Thymus (tissue), 14 donors: ENCODE measurements around the gene POM121L12. TPM values are rescaled to one million over a fixed set of nuclear protein-coding genes. Genes with fewer than 3 reads are reported as not detected.

Source experiments
- DNase-seq, 9 donors: peaks; one replicate each; pipeline ENCODE4 v3.0.0-alpha.2; 2013; ENCODE audit warnings: low spot score in 9 of 9, low read depth in 6 of 9, missing footprints in 1 of 9
- H3K27ac ChIP-seq, 2 donors: one replicate each; pipeline ENCODE4 v1.5.1; 2013; ENCODE audit warnings: control low read depth in 1 of 2, low read depth in 1 of 2, low read length in 1 of 2, mild to moderate bottlenecking in 1 of 2, moderate library complexity in 1 of 2
- H3K27me3 ChIP-seq, 2 donors: one replicate each; pipeline ENCODE4 v1.5.1; 2013; ENCODE audit warnings: low read length in 1 of 2; ENCODE audit not compliant: control insufficient read depth in 2 of 2, insufficient read depth in 1 of 2
- H3K36me3 ChIP-seq, 2 donors: one replicate each; pipeline ENCODE4 v1.5.1; 2013; ENCODE audit warnings: low read length in 1 of 2, mild to moderate bottlenecking in 1 of 2, moderate library complexity in 1 of 2; ENCODE audit not compliant: control insufficient read depth in 2 of 2, insufficient read depth in 2 of 2
- H3K4me1 ChIP-seq, 2 donors: one replicate each; pipeline ENCODE4 v1.5.1; 2013; ENCODE audit warnings: low read length in 2 of 2; ENCODE audit not compliant: control insufficient read depth in 2 of 2, insufficient read depth in 2 of 2
- H3K4me3 ChIP-seq, 2 donors: one replicate each; pipeline ENCODE4 v1.5.1; 2013; ENCODE audit warnings: low read length in 2 of 2, control low read depth in 1 of 2, mild to moderate bottlenecking in 1 of 2
- H3K9me3 ChIP-seq, 2 donors: one replicate each; pipeline ENCODE4 v1.5.1; 2013; ENCODE audit warnings: low read length in 1 of 2, mild to moderate bottlenecking in 1 of 2; ENCODE audit not compliant: control insufficient read depth in 2 of 2, insufficient read depth in 1 of 2
- WGBS: extraction: QIAGEN DNeasy Blood & Tissue Kit; methylation state at CpG from one replicate; pipeline ENCODE4 v1.1.7; 2013; 5-methylcytosine and 5-hydroxymethylcytosine counted together
- long read RNA-seq, 10 donors: transcript quantifications; one replicate each; lab custom pipeline, GENCODE V29; 2026
- polyA plus RNA-seq: library from polyadenylated mRNA; stranded (reverse); fragments of 200-250 nt; gene quantifications from one replicate; pipeline ENCODE4 v1.2.3, GENCODE V29; 2013
- total RNA-seq: library from RNA; stranded (reverse); fragments of 120-200 nt; gene quantifications from one replicate; pipeline ENCODE4 v1.2.4, GENCODE V29; 2013
- donor health status: healthy.

Gene POM121L12
- total RNA-seq (not detected), polyA plus RNA-seq (not detected)
- long read RNA-seq, donor 1 = 0 reads
- long read RNA-seq, donor 2 = 0 reads
- long read RNA-seq, donor 3 = 0 reads
- long read RNA-seq, donor 4 = 0 reads
- long read RNA-seq, donor 5 = 0 reads
- long read RNA-seq, donor 6 = 0 reads
- long read RNA-seq, donor 7 = 0 reads
- long read RNA-seq, donor 8 = 0 reads
- long read RNA-seq, donor 9 = 0 reads
- long read RNA-seq, donor 10 = 0 reads

DNA sequence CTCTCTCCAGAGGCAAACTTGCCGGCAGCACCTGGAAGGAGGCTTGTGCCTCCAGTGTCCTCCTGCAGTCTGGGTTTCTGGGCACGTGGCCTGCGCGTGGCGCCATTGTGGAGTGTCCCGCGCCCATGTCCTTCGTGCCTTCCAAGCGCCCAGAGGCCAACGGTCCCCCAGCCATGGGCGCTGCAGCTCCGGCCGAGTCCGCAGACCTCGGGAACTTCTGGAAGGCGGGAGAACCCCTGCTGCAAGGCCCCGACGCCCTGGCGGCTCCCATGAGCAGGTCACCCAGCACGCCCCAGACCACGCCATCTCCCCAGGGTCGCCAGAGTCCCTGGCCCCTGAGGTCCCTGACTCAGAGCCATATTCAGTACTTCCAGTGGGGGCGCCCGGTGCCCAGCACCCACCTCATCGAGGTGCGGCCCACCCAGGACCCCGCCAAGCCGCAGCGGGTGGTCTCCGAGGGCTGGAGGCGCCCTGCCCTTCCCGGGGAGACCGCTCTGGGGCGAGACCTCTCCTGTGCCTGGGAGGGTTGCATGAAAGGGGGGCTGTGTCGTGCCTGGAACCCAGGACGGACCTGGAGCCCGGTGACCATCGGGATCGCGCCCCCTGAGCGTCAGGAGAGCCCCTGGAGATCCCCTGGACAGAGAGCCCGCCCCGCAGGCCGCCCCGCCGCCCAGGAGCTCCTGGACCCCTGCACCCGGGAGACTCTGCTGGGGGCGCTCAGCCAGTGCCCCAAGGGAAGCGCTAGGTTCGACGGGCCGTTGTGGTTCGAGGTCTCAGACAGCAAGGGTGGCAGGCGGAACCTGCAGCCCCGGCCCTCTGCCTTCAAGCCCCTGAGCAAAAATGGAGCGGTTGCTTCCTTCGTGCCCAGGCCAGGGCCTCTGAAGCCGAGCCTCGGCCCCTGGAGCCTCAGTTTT lies at the start of gene POM121L12:
Gene POM121L12 (plus strand): TSS at position 135 of the 914 bp plus-strand sequence. CDS start 39 bp downstream, at position 174.
- Histone ChIP-seq H3K27me3 (no peaks in the 10 kb centered on the region), H3K27ac (no peak within 1 kb of the TSS), H3K9me3 (peaks cover 3 to 18% of the 10 kb centered on the region in 2 donors), H3K4me1 (no peaks in the 10 kb centered on the region), H3K36me3 (no peaks in the 10 kb centered on the region), H3K4me3 (no peak within 1 kb of the TSS)
- 96% methylated on average over 59 of the region's 59 CpGs for WGBS
- no peak for DNase-seq

DNA sequence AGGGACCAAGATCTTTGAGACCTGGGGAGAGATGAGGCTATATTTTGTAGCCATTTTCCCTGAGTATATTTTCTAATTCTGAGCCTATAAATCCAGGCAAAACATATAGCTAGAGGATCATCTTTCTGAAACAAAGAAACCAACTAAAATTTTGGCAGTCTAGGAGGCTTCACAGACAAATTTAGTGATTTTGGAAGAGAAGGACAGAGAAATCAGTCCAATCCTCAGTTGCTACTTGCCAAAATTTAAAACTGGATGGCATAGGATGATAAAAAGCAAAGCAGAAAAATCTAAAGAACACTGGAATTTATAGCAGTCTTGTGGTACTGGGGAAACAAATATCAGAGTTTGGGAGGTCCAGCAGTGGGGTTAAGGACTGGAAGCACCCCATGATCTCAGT lies 43.4 kb upstream of the POM121L12 start:
- DNase-seq = no peak
- H3K27ac ChIP-seq = no peak overlapping the region
- no peaks in the 10 kb centered on the region for H3K4me1 ChIP-seq
- H3K27me3 ChIP-seq = no peaks in the 10 kb centered on the region
- H3K9me3 ChIP-seq = no peaks in the 10 kb centered on the region
- H3K36me3 ChIP-seq = no peaks in the 10 kb centered on the region
- no peak overlapping the region for H3K4me3 ChIP-seq

GRCh38 chr7:52992479-52993162 lies 42.8 kb upstream of the POM121L12 start:
- Histone ChIP-seq H3K27ac (no peak overlapping the region), H3K4me1 (no peaks in the 10 kb centered on the region), H3K36me3 (no peaks in the 10 kb centered on the region), H3K27me3 (no peaks in the 10 kb centered on the region), H3K4me3 (no peak overlapping the region), H3K9me3 (no peaks in the 10 kb centered on the region)
- 92% methylated on average over 4 of the region's 4 CpGs for WGBS
- no peak for DNase-seq

- no peak overlapping the region for H3K27ac ChIP-seq
- WGBS = 61% methylated on average over 1 of the region's 1 CpG
- DNase-seq = no peak
- H3K36me3 ChIP-seq = no peaks in the 10 kb centered on the region
- no peaks in the 10 kb centered on the region for H3K9me3 ChIP-seq
- no peaks in the 10 kb centered on the region for H3K27me3 ChIP-seq
- no peak overlapping the region for H3K4me3 ChIP-seq
- no peaks in the 10 kb centered on the region for H3K4me1 ChIP-seq
Measured at GRCh38 chr7:52995676-52996075, 39.8 kb upstream of the POM121L12 start.

DNA sequence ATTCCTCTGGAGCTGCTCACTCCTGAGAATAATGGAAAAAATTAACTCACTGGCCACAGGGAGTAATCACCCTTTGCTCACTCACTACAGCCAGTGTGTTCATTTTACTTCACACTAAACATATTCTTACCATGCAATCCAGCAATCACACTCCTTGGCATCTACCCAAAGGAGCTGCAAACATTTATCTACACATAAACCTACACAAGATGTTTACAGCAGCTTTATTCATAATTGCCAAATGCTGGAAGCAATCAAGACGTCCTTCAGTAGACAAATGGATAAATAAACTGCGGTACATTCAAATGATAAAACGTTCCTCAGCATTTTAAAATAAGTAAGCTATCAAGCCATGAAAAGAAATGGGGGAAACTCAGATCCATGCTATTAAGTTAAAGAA lies 34.2 kb upstream of the POM121L12 start:
- Histone ChIP-seq H3K4me1 (no peaks in the 10 kb centered on the region), H3K4me3 (no peak overlapping the region), H3K27me3 (no peaks in the 10 kb centered on the region), H3K36me3 (no peaks in the 10 kb centered on the region), H3K9me3 (peaks cover 2 to 21% of the 10 kb centered on the region in 2 donors), H3K27ac (no peak overlapping the region)
- no peak for DNase-seq
- whole genome bisulfite sequencing = 92% methylated on average over 3 of the region's 3 CpGs

DNA sequence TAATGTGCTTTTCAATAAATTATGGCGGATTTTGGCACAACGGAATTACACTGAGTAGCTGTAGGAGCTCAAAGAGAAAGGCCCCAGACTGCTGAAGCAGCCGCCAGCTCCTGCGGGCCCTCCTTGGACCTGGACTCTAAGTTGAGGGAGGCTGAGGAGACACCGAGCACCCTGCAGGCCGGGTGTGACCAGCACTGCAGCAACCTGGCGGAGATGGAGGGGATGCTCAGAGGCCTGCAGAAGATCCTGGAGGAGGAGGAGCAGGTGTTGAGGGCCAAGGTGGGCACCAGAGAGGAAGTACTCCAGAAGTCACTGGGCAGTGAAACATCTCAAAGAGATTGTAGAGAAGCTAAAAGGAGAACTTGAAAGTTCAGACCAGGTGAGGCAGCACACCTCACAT lies 33.0 kb upstream of the POM121L12 start:
- Histone ChIP-seq H3K27ac (no peak overlapping the region), H3K4me1 (no peaks in the 10 kb centered on the region), H3K36me3 (no peaks in the 10 kb centered on the region), H3K4me3 (no peak overlapping the region), H3K9me3 (peaks cover 2 to 23% of the 10 kb centered on the region in 2 donors), H3K27me3 (no peaks in the 10 kb centered on the region)
- DNase-seq = no peak
- 87% methylated on average over 7 of the region's 7 CpGs for WGBS

- DNase-seq = no peak
- H3K27me3 ChIP-seq = no peaks in the 10 kb centered on the region
- H3K4me1 ChIP-seq = no peaks in the 10 kb centered on the region
- no peak overlapping the region for H3K4me3 ChIP-seq
- WGBS = 96% methylated on average over 29 of the region's 29 CpGs
- no peaks in the 10 kb centered on the region for H3K36me3 ChIP-seq
- no peak overlapping the region for H3K27ac ChIP-seq
- peaks cover 4 to 38% of the 10 kb centered on the region in 2 donors for H3K9me3 ChIP-seq
Measured at GRCh38 chr7:53003653-53004445, 31.6 kb upstream of the POM121L12 start.

DNA sequence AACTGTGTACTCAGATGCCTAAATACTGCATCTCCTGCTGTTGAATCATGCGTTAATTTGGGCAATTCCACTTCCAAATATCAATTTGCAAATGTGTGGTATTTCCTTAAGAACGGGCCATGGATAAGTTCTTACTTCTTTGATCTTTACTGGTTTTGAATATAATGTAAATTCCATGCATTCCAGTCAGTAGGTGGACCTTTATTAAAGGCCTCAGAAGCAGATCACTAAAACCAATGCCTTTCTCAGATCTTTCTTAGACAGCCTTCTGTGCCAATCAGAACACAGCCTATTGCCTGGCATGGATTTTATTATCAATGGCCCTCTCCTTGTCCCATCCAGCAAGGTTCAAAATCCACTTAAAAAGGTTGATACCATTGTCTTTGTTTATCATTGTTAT lies 21.5 kb upstream of the POM121L12 start:
- Histone ChIP-seq H3K4me1 (no peaks in the 10 kb centered on the region), H3K36me3 (no peaks in the 10 kb centered on the region), H3K27ac (no peak overlapping the region), H3K9me3 (peaks cover 0 to 3% of the 10 kb centered on the region in 2 donors), H3K27me3 (no peaks in the 10 kb centered on the region), H3K4me3 (no peak overlapping the region)
- DNase-seq = no peak
- WGBS = 62% methylated on average over 2 of the region's 2 CpGs
